ENCODE data around the gene CCDC92. TPM values are rescaled to one million over a fixed set of nuclear protein-coding genes. Genes with fewer than 3 reads are reported as not detected.

The CCDC92 gene
- total RNA-seq, 1 donor from 2014 or later: 55.1 TPM

DNA sequence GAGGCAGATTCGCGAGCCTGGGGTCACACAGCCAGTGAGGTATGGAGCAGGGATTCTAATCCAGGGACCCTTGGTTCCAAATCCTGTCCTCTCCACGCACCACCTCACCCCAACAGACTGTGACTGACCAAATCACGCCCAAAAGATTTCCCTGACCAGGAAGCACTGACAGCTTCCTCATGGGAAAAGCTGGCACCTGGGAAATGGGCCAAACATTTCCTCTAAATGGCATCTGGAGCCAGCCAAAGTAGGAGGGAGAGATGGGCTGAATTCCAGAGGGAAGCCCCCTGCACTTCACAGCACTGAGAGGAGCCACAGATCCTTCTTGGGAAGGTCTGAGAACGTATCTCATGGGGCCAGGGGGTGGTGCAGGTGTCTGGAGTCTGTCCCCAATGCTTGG, 28.8 kb downstream of the CCDC92 start:
- H3K4me3 Mint-ChIP-seq: no peak overlapping the region
- H3K36me3 Mint-ChIP-seq: peaks cover 36% of the 10 kb centered on the region
- peaks cover 5% of the 10 kb centered on the region for H3K4me1 Mint-ChIP-seq
- H3K9me3 Mint-ChIP-seq: no peaks in the 10 kb centered on the region
- no peak overlapping the region for H3K27ac Mint-ChIP-seq
- TF ChIP-seq, protein P1, sequence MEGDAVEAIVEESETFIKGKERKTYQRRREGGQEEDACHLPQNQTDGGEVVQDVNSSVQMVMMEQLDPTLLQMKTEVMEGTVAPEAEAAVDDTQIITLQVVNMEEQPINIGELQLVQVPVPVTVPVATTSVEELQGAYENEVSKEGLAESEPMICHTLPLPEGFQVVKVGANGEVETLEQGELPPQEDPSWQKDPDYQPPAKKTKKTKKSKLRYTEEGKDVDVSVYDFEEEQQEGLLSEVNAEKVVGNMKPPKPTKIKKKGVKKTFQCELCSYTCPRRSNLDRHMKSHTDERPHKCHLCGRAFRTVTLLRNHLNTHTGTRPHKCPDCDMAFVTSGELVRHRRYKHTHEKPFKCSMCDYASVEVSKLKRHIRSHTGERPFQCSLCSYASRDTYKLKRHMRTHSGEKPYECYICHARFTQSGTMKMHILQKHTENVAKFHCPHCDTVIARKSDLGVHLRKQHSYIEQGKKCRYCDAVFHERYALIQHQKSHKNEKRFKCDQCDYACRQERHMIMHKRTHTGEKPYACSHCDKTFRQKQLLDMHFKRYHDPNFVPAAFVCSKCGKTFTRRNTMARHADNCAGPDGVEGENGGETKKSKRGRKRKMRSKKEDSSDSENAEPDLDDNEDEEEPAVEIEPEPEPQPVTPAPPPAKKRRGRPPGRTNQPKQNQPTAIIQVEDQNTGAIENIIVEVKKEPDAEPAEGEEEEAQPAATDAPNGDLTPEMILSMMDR (IDR thresholded peaks at IDR 0.05; ENCODE audit: unreplicated experiment): no peak
- H3K27me3 Mint-ChIP-seq (ENCODE audit: low read depth): no peaks in the 10 kb centered on the region
- DNase-seq (ENCODE audit: low spot score in 2 of 2, unreplicated experiment in 2 of 2): no peak

- DNase-seq (ENCODE audit: low spot score in 2 of 2, unreplicated experiment in 2 of 2): no peak
- Mint-ChIP-seq H3K9me3 (no peaks in the 10 kb centered on the region), H3K4me1 (peaks cover 13% of the 10 kb centered on the region), H3K27ac (no peak overlapping the region), H3K27me3 (ENCODE audit: low read depth) (no peaks in the 10 kb centered on the region), H3K36me3 (peaks cover 32% of the 10 kb centered on the region), H3K4me3 (no peak overlapping the region)
- TF ChIP-seq, protein P1 (IDR thresholded peaks at IDR 0.05; ENCODE audit: unreplicated experiment): no peak
Measured at GRCh38 chr12:123942911-123943648, 29.6 kb downstream of the CCDC92 start.

DNA sequence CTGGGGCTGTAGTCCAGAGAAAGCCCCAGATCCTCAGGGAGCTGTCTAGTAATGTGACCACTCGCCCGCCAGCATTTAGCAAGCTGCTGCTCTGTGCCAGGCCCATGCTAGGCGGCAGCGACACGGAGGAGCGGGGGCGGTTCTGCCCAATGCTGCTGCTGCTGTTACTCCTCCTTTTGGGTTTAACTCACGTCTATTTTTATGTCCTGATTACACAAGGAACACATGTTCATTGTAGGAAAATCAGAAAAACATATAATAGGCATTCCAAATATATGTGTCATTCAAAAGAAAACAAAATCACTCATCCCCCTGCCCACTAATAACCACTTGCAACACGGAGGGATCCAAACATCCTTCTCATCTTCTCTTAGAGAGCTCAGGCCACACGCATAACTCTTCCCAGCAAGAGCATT, 30.4 kb downstream of the CCDC92 start:
- Mint-ChIP-seq H3K27ac (no peak overlapping the region), H3K4me1 (peaks cover 14% of the 10 kb centered on the region), H3K4me3 (no peak overlapping the region), H3K36me3 (peaks cover 37% of the 10 kb centered on the region), H3K27me3 (ENCODE audit: low read depth) (no peaks in the 10 kb centered on the region), H3K9me3 (no peaks in the 10 kb centered on the region)
- TF ChIP-seq, protein P1 (IDR thresholded peaks at IDR 0.05; ENCODE audit: unreplicated experiment): no peak
- DNase-seq (ENCODE audit: low spot score in 2 of 2, unreplicated experiment in 2 of 2): no peak

DNA sequence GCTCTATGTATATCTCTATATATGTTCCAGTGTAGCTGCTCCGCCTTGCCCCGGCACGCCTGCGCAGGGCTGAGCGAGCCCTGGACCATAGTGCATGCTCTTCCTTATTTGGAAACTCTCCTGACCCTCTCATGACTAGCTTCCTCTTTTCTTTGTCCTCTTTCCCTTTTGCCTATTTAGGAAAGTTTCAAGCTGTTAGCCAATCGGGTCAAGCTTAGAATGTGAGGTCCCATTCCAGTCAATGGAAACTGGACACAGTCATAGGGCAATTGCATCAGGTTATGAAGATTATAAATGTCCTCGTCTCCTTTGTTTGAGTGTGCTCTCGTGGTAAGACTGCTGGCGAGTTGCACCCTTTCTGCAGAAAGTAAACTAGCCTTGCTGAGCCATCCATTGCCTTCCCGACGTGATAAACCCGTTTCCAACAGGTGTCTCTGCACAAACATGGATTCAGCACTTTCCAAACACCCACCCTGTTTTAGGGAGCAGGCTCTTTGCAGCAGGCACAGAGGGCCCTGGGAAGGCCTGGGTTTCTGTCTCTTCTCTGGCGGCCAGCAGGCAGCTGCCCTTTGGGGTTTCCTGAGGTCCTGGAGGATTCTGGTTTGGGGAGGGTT, 30.9 kb downstream of the CCDC92 start:
- Mint-ChIP-seq H3K27ac (no peak overlapping the region), H3K9me3 (no peaks in the 10 kb centered on the region), H3K4me3 (no peak overlapping the region), H3K4me1 (peaks cover 14% of the 10 kb centered on the region), H3K27me3 (ENCODE audit: low read depth) (no peaks in the 10 kb centered on the region), H3K36me3 (peaks cover 38% of the 10 kb centered on the region)
- DNase-seq (ENCODE audit: low spot score in 2 of 2, unreplicated experiment in 2 of 2): no peak
- TF ChIP-seq, protein P1 (IDR thresholded peaks at IDR 0.05; ENCODE audit: unreplicated experiment): no peak

- DNase-seq (ENCODE audit: low spot score in 2 of 2, unreplicated experiment in 2 of 2): no peak
- no peak overlapping the region for H3K4me3 Mint-ChIP-seq
- H3K36me3 Mint-ChIP-seq: peaks cover 40% of the 10 kb centered on the region
- H3K27me3 Mint-ChIP-seq (ENCODE audit: low read depth): no peaks in the 10 kb centered on the region
- peaks cover 14% of the 10 kb centered on the region for H3K4me1 Mint-ChIP-seq
- no peak overlapping the region for H3K27ac Mint-ChIP-seq
- no peaks in the 10 kb centered on the region for H3K9me3 Mint-ChIP-seq
- TF ChIP-seq, protein P1 (IDR thresholded peaks at IDR 0.05; ENCODE audit: unreplicated experiment): no peak
Measured at GRCh38 chr12:123941000-123941399, 31.6 kb downstream of the CCDC92 start.
